ENCODE results near the gene POFUT2. TPM values are rescaled to one million over a fixed set of nuclear protein-coding genes. Genes with fewer than 3 reads are reported as not detected.

The POFUT2 gene
- total and polyA plus RNA-seq, 12 donors, result 13.1 to 68.9 (median 32.9) TPM

GRCh38 chr21:45323487-45324311 is 36.0 kb upstream of the POFUT2 start:
- peaks cover 3 to 8% of the 10 kb centered on the region in 2 donors for H3K4me1 ChIP-seq (replicated peaks in 1 of 2)
- WGBS, 4 donors, result 78 to 81% (median 80%) methylated on average over 13 to 16 of the region's 16 CpGs
- no peaks in the 10 kb centered on the region for H3K27me3 ChIP-seq
- no peak overlapping the region for H3K4me3 ChIP-seq
- TF ChIP-seq POLR2A (IDR thresholded peaks at IDR 0.05), result no peak
- TF ChIP-seq CTCF (IDR thresholded peaks at IDR 0.05), result no peak
- intact Hi-C loops (cut with DNase I), result no loop called here
- no peaks in the 10 kb centered on the region for H3K9me3 ChIP-seq (replicated peaks in 1 of 3)
- peak overlapping the region in 1 of 5 donors; percentile 10 for H3K27ac ChIP-seq
- DNase-seq, result peak in 2 of 7 donors; percentile 9 to 17
- no peaks in the 10 kb centered on the region for H3K36me3 ChIP-seq (replicated peaks in 1 of 2)

- Histone ChIP-seq H3K4me3 (no peak overlapping the region), H3K36me3 (replicated peaks in 1 of 2) (no peaks in the 10 kb centered on the region), H3K9me3 (replicated peaks in 1 of 3) (no peaks in the 10 kb centered on the region), H3K27me3 (no peaks in the 10 kb centered on the region), H3K4me1 (replicated peaks in 1 of 2) (peaks cover 9 to 12% of the 10 kb centered on the region in 2 donors), H3K27ac (peak overlapping the region in 1 of 5 donors; percentile 10)
- WGBS, 4 donors, result 75 to 83% (median 80%) methylated on average over 7 to 22 of the region's 22 CpGs
- TF ChIP-seq CTCF (IDR thresholded peaks at IDR 0.05) (no peak), POLR2A (IDR thresholded peaks at IDR 0.05) (no peak)
- DNase-seq, result peak in 2 of 7 donors; percentile 9 to 17
- intact Hi-C loops (cut with DNase I), result no loop called here
Measured at GRCh38 chr21:45322960-45323461, 35.3 kb upstream of the POFUT2 start.

GRCh38 chr21:45322231-45322959 is 34.7 kb upstream of the POFUT2 start:
- intact Hi-C loops (cut with DNase I), result no loop called here
- H3K4me1 ChIP-seq (replicated peaks in 1 of 2), result peaks cover 9 to 12% of the 10 kb centered on the region in 2 donors
- no peaks in the 10 kb centered on the region for H3K36me3 ChIP-seq (replicated peaks in 1 of 2)
- H3K27me3 ChIP-seq, result no peaks in the 10 kb centered on the region
- WGBS, 4 donors, result 75 to 81% (median 78%) methylated on average over 21 to 24 of the region's 24 CpGs
- no peak overlapping the region for H3K4me3 ChIP-seq
- H3K9me3 ChIP-seq (replicated peaks in 1 of 3), result no peaks in the 10 kb centered on the region
- peak in 2 of 7 donors; percentile 6 to 10 for DNase-seq
- peak overlapping the region in 1 of 5 donors; percentile 10 for H3K27ac ChIP-seq
- TF ChIP-seq POLR2A (IDR thresholded peaks at IDR 0.05), result no peak
- TF ChIP-seq CTCF (IDR thresholded peaks at IDR 0.05), result no peak

Measured in adrenal gland (tissue), 12 donors.